Left ventricle myocardium inferior (tissue), 1 donor: ENCODE data around the gene LRR1. TPM values are rescaled to one million over a fixed set of nuclear protein-coding genes. Genes with fewer than 3 reads are reported as not detected.

ENCODE experiments used
- DNase-seq: peaks from one replicate; pipeline ENCODE4 v3.0.0-alpha.2; 2020
- H3K27ac ChIP-seq: fragments of 200-600 bp; replicated peaks from 2 replicates; pipeline ENCODE4 v1.8.0; 2021
- H3K27me3 ChIP-seq: fragments of 200-600 bp; 2 replicates; pipeline ENCODE4 v1.8.0; 2021; ENCODE audit warnings: low read depth
- H3K36me3 ChIP-seq: fragments of 200-600 bp; 2 replicates; pipeline ENCODE4 v1.8.0; 2021
- H3K4me1 ChIP-seq: fragments of 200-600 bp; 2 replicates; pipeline ENCODE4 v1.8.0; 2021
- H3K4me3 ChIP-seq: fragments of 200-600 bp; 2 replicates; pipeline ENCODE4 v1.8.0; 2021; ENCODE audit warnings: mild to moderate bottlenecking, moderate library complexity
- H3K9me3 ChIP-seq: fragments of 200-600 bp; replicated peaks from 2 replicates; pipeline ENCODE4 v1.8.0; 2021
- intact Hi-C: fragments of 100-400 bp; cut with micrococcal nuclease; formaldehyde crosslinking; loops from one replicate; pipeline ENCODE4 v1.11.0; 2022
- long read RNA-seq: library from polyadenylated mRNA; unstranded; transcript quantifications from one replicate; pipeline ENCODE4 v2.0.0, GENCODE V29; 2021
- total RNA-seq: library from RNA; stranded (reverse); fragmentation: NEBNext Ultra II Directional; extraction: Animal tissue kit (Norgen Biotek cat#: 25700); gene quantifications from one replicate; pipeline ENCODE4 v1.2.1, GENCODE V29; 2021
- TF ChIP-seq, protein P1 (sequence below): fragments of 200-600 bp; IDR thresholded peaks from 2 replicates; pipeline ENCODE4 v1.8.0; 2021; ENCODE audit warnings: antibody characterized with exemption, mild to moderate bottlenecking, borderline replicate concordance
- donor health status: DM: no; HTN: yes; CAD: no; lungs with severe emphysema.

LRR1 gene, protein sequence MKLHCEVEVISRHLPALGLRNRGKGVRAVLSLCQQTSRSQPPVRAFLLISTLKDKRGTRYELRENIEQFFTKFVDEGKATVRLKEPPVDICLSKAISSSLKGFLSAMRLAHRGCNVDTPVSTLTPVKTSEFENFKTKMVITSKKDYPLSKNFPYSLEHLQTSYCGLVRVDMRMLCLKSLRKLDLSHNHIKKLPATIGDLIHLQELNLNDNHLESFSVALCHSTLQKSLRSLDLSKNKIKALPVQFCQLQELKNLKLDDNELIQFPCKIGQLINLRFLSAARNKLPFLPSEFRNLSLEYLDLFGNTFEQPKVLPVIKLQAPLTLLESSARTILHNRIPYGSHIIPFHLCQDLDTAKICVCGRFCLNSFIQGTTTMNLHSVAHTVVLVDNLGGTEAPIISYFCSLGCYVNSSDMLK
- 4.6 TPM for total RNA-seq
- long read RNA-seq, partial matches to known transcripts = 1 of 7 reads
- long read RNA-seq, other reads (novel, unspliced or antisense) = 3 of 7 reads

DNA sequence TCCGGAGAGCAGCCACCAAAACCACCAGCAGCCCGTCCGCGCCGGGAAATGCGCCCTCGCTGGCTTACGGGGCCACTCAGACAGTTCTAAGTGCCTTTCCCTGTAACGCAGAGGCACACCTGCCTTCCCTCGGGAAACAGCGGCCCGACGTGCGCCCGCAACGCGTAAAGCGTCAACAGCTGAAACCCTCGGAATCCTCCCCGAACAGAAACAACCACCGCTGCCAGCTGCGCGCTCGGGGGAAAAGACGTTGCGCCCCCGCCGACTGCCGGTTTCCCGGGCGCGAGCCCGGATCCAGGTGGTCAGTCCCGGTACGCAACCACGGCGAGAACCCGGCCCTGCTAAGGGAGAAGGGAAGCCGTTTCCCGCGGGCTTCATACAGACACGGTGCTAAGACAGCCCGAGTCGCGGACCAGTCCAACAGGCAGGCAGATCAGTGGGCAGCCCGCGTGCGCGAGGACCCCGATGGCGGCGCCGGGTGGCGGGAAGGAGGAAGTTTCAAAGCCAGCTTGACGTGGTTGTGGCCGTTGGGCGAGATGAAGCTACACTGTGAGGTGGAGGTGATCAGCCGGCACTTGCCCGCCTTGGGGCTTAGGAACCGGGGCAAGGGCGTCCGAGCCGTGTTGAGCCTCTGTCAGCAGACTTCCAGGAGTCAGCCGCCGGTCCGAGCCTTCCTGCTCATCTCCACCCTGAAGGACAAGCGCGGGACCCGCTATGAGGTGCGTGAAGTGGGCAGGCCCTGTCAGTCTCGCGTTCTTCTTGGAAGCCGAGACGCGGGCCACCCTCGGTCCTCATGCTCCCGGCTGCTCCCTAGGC, at the start of gene LRR1:
TSS of gene LRR1 (plus strand) at position 456 of the 816 bp plus-strand sequence. CDS start at position 537, 81 bp downstream.
- peak within 1 kb of the TSS; percentile 96 for H3K4me3 ChIP-seq
- H3K36me3 ChIP-seq = peaks cover 4% of the 10 kb centered on the region
- H3K27me3 ChIP-seq = no peaks in the 10 kb centered on the region
- H3K4me1 ChIP-seq = peaks cover 44% of the 10 kb centered on the region
- DNase-seq = peak; percentile 88
- intact Hi-C loops = no loop called here
- peak within 1 kb of the TSS; percentile 96 for H3K27ac ChIP-seq
- no peaks in the 10 kb centered on the region for H3K9me3 ChIP-seq
- TF ChIP-seq, protein P1, sequence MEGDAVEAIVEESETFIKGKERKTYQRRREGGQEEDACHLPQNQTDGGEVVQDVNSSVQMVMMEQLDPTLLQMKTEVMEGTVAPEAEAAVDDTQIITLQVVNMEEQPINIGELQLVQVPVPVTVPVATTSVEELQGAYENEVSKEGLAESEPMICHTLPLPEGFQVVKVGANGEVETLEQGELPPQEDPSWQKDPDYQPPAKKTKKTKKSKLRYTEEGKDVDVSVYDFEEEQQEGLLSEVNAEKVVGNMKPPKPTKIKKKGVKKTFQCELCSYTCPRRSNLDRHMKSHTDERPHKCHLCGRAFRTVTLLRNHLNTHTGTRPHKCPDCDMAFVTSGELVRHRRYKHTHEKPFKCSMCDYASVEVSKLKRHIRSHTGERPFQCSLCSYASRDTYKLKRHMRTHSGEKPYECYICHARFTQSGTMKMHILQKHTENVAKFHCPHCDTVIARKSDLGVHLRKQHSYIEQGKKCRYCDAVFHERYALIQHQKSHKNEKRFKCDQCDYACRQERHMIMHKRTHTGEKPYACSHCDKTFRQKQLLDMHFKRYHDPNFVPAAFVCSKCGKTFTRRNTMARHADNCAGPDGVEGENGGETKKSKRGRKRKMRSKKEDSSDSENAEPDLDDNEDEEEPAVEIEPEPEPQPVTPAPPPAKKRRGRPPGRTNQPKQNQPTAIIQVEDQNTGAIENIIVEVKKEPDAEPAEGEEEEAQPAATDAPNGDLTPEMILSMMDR = no peak

DNA sequence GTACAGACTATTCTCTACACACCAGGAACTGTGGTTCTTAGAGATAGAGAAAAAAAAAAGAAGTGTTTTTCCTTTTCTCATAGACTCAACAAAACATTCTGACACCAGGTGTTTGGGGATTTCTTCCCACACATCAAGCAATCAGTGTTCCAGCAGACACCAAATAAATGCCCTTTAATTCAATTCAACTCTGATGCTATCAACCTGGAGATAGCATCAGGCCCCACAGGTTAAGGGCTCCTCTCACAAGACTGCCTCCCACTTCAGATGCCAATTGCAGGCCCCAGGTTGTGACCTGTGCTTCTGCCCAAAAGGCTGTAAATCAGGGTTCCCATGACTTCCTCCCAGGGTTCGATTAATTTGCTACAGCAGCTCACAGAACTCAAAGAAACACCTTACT, 49.3 kb upstream of the LRR1 start:
- no peaks in the 10 kb centered on the region for H3K9me3 ChIP-seq
- no peaks in the 10 kb centered on the region for H3K27me3 ChIP-seq
- H3K27ac ChIP-seq = no peak overlapping the region
- H3K4me1 ChIP-seq = no peaks in the 10 kb centered on the region
- no peak overlapping the region for H3K4me3 ChIP-seq
- TF ChIP-seq, protein P1 = no peak
- H3K36me3 ChIP-seq = no peaks in the 10 kb centered on the region
- intact Hi-C loops = no loop called here
- DNase-seq = no peak

DNA sequence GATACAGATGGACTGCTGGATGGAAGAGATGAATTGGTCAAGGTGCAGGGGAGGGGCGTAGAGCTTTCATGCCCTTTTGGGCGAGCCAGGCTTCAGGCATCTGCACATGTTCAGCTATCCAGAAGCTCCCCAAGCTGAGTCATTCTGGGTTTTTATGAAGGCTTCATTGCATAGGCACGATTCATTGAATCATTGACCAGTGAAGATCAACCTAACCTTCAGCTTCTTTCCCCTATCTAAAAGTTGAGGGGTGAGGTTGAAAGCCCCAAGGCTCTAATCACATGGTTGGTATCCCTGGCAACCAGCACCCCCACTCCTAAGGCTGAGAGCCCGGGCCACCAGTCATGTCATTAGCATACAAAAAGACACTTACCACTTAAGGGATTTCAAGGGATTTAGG, 48.9 kb upstream of the LRR1 start:
- Histone ChIP-seq H3K4me3 (no peak overlapping the region), H3K9me3 (no peaks in the 10 kb centered on the region), H3K36me3 (no peaks in the 10 kb centered on the region), H3K27ac (no peak overlapping the region), H3K27me3 (no peaks in the 10 kb centered on the region), H3K4me1 (no peaks in the 10 kb centered on the region)
- TF ChIP-seq, protein P1 = no peak
- no peak for DNase-seq
- intact Hi-C loops = no loop called here

DNA sequence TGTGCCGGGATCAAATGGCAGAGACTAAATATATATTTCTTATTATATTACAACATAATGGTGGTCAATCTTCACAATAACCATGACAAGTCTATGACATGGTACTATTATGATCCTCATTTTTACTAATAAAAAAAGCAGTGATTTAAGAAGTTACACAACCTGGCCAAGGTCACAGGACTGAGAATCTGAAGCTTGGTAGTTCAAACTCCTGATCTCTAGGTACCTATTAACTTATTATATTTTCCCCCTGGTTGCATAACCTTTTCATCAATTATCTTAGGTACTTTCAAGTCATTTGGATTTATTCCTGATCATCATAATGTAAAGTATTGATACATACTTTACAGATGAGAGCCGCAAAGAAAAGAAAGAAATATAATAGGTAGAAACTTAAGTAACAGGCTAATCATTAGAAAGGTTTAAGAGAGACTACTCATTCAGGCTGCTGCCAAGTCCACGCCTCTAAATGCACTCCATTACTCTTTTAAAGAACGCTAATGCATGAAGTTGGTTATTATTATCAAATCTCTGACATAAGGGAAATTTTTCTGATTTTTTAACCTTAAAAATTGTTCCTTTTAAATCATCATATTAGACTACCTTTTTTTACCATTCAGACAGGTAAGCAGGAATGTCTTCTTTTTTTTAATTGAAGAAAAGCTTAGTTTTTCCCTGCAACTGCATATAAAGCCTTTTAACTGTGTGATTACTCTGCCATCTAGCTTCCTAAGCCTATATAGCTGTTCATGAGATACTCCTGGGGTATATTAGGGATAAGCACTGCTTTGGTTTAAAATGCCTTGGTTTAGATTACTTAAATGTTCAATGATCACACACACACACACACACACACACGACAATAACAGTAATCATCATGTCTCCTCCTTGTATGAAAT, 48.2 kb upstream of the LRR1 start:
- no peaks in the 10 kb centered on the region for H3K9me3 ChIP-seq
- TF ChIP-seq, protein P1 = no peak
- H3K27ac ChIP-seq = no peak overlapping the region
- intact Hi-C loops = no loop called here
- no peaks in the 10 kb centered on the region for H3K4me1 ChIP-seq
- no peak for DNase-seq
- no peaks in the 10 kb centered on the region for H3K27me3 ChIP-seq
- no peak overlapping the region for H3K4me3 ChIP-seq
- no peaks in the 10 kb centered on the region for H3K36me3 ChIP-seq

DNA sequence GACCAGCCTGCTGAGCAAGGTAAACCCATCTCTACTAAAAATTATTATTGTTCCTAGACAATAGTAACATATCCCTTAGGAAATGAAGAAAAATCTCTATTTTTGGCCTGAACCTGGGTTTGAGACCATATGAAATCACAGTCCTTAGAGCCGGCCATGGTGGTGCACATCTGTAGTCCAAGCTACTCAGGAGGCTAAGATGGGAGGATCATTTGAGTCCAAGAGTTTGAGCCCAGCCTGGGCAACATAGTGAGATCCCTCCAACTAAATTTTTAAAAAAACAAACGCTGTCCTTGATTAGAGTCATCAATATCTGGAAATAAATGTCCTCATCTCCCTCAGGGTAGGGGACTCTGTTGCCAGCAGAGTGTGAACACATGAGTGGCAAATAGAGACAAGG, 47.2 kb upstream of the LRR1 start:
- no peaks in the 10 kb centered on the region for H3K36me3 ChIP-seq
- intact Hi-C loops = no loop called here
- no peak for DNase-seq
- H3K27ac ChIP-seq = no peak overlapping the region
- no peaks in the 10 kb centered on the region for H3K27me3 ChIP-seq
- no peak overlapping the region for H3K4me3 ChIP-seq
- H3K9me3 ChIP-seq = no peaks in the 10 kb centered on the region
- no peaks in the 10 kb centered on the region for H3K4me1 ChIP-seq
- TF ChIP-seq, protein P1 = no peak
